ENCODE measurements around the gene GNG13.
"Not testable (repeated sequence)": the region's sequence is repeated elsewhere in the genome, so short reads cannot be mapped to it uniquely, and the experiment has no call there.

Gene GNG13

GRCh38 chr16:831571-832413, 31.3 kb upstream of the GNG13 start:
- no peak for DNase-seq (ENCODE audit: low read depth in 2 of 2)

- no peak for DNase-seq (ENCODE audit: low read depth in 2 of 2)
Observed at GRCh38 chr16:830871-831570, 30.5 kb upstream of the GNG13 start.

DNA sequence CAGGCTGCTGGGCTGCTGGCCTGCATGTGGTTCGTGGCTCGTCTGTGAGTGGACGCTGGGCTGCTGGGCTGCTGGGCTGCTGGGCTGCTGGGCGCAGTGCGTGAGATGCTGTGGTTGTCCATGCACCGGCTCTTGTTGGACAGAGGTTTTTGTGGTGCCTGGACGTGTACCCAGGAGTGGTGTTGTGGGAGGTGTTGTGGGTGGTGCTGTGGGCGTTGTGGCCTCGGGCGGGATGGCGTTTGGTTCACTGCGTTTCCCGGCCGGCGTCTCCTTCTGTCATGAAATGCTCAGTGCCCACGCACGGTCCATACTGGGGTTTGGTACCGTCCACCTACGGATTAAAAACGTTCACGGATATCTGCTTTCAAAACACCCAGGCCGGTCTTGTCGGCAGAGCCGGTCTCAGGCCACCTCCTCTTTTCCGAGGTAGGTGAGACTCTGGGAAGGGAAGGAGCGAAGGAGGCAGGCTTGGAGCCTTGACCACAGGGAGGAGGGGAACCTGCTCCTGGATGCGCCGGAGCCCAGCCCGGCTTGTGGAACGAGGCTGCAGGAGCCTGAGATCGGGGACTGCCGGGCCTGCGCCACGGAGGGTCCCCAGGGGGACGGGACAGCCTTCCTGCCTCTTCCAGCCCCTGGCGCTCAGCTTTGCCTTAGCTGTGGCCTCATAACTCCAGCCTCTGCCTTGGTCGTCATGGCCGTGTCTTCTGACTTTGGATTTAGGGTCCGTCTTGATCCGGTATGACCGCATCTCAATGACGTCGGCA, 29.8 kb upstream of the GNG13 start:
- no peak for DNase-seq (ENCODE audit: low read depth in 2 of 2)

DNA sequence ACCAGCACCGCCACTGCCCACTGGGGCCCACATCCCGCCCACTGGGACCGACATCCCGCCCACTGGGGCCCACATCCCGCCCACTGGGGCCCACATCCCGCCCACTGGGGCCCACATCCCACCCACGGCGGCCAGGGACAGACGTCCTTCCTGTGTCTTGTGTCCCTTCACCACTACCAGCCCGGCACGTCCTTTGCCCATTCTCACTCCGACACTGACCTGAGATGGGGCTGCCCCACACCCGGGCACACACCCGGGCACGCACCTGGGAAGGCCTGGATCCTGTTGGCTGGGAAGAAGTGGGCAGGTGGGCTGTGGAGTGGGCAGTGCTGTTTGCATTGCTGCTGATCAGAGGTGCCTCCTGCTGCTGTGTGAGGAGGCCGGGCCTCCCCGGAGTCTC, 28.4 kb upstream of the GNG13 start:
- no peak for DNase-seq (ENCODE audit: low read depth in 2 of 2)

- no peak for DNase-seq (ENCODE audit: low read depth in 2 of 2)
Observed at GRCh38 chr16:827513-827912, 27.0 kb upstream of the GNG13 start.

DNA sequence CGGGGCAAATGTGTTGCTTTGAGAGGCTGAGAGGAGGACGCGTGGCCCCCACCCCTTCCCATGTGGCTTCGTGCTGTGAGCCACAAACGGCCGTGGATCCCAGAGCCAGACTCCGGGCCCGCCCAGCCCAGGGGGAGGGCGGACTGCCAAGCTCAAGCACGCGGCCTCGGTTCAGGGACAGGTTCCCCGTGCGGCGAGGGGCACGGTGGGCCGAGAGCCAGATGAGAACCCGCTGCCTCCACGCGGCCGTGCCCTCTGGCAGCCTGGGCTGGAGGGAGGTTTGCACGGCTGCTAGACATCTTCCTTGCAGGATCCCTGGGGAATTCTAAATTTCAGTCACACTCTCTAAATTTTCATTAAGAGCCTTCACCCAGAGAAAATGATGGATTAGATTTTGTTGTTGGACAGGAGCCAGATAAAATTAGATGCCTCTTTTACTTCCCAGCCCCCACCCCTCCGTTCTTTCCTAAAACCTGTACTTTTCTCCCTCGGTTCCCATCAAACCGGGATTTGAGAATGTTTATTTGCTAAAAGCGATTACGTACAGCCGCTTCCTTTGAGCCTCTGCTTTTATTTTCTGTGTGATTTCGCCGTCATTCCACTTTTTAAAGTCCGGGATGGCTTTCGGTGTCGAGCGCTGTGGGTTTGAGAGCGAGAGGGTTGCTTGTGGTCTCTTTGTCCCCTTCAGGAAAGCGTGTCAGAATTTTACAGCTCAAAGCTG, 25.0 kb upstream of the GNG13 start:
- DNase-seq (ENCODE audit: low read depth in 2 of 2): no peak

DNA sequence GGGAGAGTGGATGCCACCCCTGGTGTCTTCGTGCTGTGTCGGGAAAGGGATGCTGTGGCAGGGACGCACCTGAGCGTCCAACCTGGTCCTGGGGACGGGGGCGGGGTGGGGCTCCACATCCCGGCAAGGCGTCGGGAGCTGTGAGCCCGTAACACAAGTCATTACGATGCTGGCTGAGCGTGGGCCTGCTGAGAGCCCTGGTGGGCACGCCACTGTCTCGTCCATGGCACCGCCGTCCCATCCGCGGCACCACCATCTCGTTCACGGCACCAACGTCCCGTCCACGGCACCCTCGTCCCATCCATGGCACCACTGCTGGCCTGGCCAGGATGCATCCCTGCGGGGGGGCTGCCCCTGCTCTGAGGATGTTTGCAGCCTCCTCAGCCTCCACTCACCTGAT, 24.1 kb upstream of the GNG13 start:
- DNase-seq (ENCODE audit: low read depth in 2 of 2): no peak

DNA sequence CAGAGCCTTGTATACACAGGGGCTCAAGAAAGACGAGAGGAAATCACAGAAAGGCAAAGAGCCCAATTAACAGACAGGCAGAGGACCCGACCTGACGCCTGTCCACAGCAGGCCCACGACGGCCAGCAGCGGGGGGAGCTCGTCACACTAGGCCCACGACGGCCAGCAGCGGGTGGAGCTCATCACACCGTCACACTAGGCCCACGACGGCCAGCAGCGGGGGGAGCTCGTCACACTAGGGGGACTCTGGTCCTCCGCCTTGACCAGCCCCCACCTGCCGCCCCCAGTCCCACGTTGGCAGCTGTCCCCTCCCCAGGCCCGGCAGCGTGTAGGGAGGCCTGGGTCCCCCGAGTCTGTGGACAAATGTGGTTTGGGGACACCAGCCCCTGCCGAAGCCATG, 23.7 kb upstream of the GNG13 start:
- DNase-seq (ENCODE audit: low read depth in 2 of 2): no peak

- no peak for DNase-seq (ENCODE audit: low read depth in 2 of 2)
Observed at GRCh38 chr16:822909-823297, 22.4 kb upstream of the GNG13 start.

DNA sequence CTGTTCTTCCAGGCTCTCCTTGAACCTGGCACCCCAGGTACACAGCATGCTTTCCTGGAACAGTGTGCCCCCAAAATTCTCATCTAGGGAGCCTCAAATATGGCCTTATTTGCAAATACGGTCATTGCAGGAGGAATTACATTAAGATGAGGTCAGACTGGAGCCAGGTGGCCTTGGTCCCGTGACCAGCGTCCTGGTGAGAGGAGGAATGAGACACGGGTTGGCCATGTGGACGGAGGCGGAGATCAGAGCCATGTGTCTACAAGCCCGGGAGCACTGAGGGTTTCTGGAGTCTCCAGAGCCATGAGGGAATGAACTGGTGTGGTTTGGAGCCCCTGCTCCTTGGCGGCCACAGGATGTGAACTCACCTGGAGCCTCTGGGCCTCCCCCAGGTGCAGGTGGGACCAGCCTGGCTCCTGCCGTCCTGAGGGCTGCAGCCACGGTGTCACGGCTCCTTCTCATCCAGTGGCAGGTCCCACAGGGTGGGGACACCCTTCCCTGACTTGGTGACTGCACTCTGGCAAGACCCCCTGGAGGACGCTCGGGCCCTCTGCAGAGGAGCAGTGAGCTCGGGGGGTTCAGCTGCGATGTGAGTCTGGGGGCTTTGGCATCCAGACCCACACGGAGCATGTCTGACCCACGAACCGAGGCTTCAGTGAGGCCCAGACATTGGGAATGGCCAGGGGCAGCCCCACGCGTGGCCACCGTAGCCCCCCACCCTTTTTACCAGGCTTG, 21.8 kb upstream of the GNG13 start:
- DNase-seq (ENCODE audit: low read depth in 2 of 2): no peak

GRCh38 chr16:821751-822150, 21.2 kb upstream of the GNG13 start:
- DNase-seq (ENCODE audit: low read depth in 2 of 2): no peak

DNA sequence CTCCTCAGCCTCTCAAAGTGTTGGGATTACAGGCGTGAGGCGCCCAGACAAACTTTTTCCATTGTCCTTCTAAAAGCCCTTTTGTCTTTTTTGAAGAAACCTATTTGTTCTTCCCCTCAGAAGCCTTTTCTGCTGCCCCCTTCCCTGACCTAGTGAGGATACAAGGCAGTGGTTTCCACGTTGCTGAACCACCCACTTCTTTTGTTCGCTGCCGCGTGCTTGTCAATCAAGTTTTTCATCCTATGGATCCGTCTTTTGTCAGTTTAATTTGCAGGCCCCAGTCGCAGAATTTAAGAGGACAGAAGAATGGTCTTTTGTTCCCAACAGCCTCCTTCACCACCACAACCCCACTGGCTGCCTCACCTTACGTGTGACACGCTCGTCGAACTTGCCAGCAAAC, 20.2 kb upstream of the GNG13 start:
- no peak for DNase-seq (ENCODE audit: low read depth in 2 of 2)

GRCh38 chr16:820044-820408, 19.5 kb upstream of the GNG13 start:
- not testable (repeated sequence) for DNase-seq (ENCODE audit: low read depth in 2 of 2)

DNA sequence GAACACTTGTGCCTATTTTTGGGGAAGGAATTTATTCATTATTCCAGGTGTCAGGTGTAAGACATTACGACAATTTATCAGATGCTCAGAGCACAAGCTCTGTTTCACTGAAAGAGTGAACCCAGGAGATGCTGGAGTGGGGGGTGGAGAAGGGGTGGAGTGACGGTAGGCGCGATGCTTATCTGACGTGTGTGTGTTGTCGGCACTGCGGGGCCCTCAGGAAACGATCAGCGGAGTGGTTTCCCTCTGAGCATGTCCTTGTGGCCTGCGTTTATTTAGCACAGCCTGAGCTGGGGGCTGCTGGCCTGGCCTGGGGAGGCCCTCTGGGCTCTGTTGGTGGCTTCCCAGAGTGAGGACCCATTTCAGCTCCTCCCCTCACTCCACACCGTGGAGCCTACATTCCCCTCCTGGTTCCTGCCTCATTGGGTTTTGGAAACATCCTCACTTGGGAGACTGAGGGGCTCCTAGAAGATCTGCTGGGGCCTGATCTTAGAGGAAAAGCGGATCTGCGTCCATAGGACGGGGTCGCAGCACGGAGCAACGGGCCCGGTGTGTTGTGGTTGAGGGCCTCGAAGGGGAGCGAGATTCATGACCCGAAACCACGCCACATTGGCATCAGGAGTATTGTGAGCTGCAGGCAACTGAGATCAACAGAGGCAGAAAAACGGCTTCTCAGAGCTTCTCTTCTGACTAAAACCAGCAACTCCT, 19.0 kb upstream of the GNG13 start:
- no peak for DNase-seq (ENCODE audit: low read depth in 2 of 2)

DNA sequence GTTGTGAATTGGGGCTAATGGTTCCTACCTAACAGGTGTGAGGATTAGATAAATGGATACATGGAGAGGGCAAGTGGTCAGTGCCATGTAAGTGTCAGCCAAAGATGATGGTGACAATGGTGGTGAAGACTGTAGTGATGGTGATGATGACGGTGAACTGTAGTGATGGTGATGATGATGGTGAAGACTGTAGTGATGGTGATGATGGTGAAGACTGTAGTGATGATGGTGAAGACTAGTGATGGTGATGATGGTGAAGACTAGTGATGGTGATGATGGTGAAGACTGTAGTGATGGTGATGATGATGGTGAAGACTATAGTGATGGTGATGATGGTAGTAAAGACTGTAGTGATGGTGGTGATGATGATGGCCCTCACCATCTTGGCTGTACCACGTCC, 18.1 kb upstream of the GNG13 start:
- no peak for DNase-seq (ENCODE audit: low read depth in 2 of 2)

DNA sequence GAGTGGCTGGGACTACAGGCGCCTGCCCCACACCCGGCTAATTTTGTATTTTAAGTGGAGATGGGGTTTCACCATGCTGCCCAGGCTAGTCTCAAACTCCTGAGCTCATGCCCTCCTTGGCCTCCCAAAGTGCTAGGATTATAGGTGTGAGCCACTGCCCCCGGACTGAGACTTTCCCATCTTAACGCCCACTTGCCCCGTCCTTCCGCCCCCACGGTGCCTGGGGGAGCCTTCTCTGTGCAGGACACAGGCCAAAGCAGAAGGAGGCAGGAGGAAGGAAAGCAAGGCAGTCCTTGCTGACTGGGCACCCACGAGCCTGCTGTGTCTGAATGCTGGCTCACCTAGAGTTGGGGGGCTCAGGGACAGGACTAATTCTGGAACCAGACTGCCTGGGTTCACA, 17.6 kb upstream of the GNG13 start:
- DNase-seq (ENCODE audit: low read depth in 2 of 2): no peak

DNA sequence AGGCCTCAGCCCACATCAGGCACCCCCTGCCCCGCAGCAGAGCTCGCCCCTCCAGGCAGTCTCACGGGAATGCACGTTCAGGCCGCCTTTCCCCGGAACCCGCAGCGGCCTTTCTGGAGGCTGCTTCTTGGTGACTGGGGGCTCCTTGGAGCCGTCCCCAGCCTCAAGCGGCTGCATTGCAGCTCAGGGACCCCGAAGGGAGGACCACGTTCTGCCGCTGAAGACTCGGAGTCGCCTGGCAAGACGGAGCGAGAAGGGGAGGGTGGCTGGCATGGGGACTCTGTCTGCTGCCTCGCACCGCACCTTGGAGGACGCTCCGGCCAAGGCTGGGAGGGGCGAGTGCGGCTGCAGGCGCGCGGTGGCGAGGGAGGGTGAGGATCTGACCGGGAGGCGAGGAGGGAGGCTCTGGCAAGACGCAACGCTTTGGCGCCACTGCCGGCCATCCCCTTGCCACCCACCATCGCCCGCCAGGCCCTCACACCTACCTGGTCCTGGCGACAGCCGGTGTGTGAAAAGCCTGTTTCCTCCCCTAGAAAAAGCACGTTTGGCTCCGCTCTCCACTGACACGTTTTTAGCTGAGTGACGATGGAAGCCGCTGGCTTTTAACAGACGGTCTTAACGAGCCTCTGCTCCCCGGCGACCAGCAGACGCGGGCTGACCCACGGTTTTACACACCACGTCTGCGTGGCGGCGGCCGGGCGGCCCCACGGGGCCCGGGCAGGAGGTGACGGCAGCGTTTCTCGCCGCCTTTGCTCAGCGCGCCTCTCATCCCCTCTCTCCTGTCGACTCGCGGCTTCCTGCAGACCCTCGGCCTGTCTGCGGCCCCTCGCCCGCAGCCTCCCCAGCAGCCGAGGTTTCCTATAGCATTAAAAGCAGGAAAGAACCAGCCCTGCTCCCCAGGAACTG, 16.7 kb upstream of the GNG13 start:
- DNase-seq (ENCODE audit: low read depth in 2 of 2): no peak

DNA sequence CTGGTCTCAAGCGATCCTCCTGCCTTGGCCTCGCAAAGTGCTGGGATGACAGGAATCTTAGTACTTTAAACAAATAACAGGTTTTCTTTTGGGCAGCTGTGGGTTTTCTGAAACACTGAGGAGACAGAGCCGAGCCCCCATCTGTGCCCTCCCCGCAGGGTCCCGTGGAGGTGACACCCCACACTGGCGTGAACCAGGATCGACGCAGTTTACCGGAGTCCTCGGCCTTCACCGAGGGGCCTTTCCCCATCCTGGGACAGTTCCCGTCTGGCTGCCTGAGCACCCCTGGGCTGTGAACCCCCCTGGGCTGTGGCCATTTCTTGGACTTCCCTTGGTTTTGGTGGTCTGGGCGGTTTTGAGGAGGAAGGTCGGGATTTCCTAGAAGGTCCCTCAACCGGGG, 15.3 kb upstream of the GNG13 start:
- no peak for DNase-seq (ENCODE audit: low read depth in 2 of 2)

DNA sequence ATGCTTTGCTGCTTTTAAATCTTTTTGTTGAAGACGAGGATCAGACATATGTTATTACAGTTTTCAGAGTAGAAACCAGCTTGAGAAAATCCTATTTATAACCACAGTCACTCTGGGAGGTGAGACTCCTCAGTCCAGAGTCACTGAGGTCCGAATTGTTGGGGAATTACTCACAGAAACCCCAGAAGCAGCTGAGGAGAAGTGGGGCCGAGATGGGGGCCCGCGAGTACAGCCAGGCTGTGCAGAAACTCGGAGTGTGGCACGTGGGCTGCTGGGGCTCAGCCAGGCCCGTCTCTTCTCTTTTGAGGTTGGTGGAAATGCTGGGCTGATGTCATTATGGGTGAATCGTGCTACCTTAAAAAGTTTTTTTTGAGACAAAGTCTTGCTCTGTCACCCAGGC, 14.4 kb upstream of the GNG13 start:
- no peak for DNase-seq (ENCODE audit: low read depth in 2 of 2)

- no peak for DNase-seq (ENCODE audit: low read depth in 2 of 2)
Observed at GRCh38 chr16:813916-814412, 13.4 kb upstream of the GNG13 start.
